NCI-H446 (cell line): ENCODE measurements around the gene DOCK4.

Experiments
- DNase-seq, 2 experiments: peaks; one replicate each; lab custom pipeline; 2025; lab: John Stamatoyannopoulos, UW

DOCK4 gene

GRCh38 chr7:111853201-111853990 is 352.8 kb downstream of the DOCK4 start:
- no peak for DNase-seq

GRCh38 chr7:111852081-111852480 is 354.1 kb downstream of the DOCK4 start:
- no peak for DNase-seq

GRCh38 chr7:111846898-111847297 is 359.3 kb downstream of the DOCK4 start:
- no peak for DNase-seq

- DNase-seq: no peak
Observed at GRCh38 chr7:111845853-111846252, 360.3 kb downstream of the DOCK4 start.

- DNase-seq: no peak
Observed at GRCh38 chr7:111844904-111845671, 361.1 kb downstream of the DOCK4 start.

- no peak for DNase-seq
Observed at GRCh38 chr7:111842491-111842890, 363.7 kb downstream of the DOCK4 start.

GRCh38 chr7:111841596-111842205 is 364.5 kb downstream of the DOCK4 start:
- DNase-seq: no peak

GRCh38 chr7:111840528-111840927 is 365.7 kb downstream of the DOCK4 start:
- DNase-seq: no peak

- DNase-seq: no peak
Observed at GRCh38 chr7:111839261-111839660, 366.9 kb downstream of the DOCK4 start.

GRCh38 chr7:111836592-111836991 is 369.6 kb downstream of the DOCK4 start:
- no peak for DNase-seq

- peak in 1 of 2 experiments; percentile 75 for DNase-seq
Observed at GRCh38 chr7:111835066-111835465, 371.1 kb downstream of the DOCK4 start.

GRCh38 chr7:111834367-111834766 is 371.8 kb downstream of the DOCK4 start:
- no peak for DNase-seq

GRCh38 chr7:111833466-111833865 is 372.7 kb downstream of the DOCK4 start:
- DNase-seq: peak in 1 of 2 experiments; percentile 46

GRCh38 chr7:111832174-111832573 is 374.0 kb downstream of the DOCK4 start:
- DNase-seq: no peak

GRCh38 chr7:111829221-111829620 is 377.0 kb downstream of the DOCK4 start:
- no peak for DNase-seq

GRCh38 chr7:111827863-111828504 is 378.2 kb downstream of the DOCK4 start:
- DNase-seq: no peak

- DNase-seq: no peak
Observed at GRCh38 chr7:111825046-111825445, 381.2 kb downstream of the DOCK4 start.

- DNase-seq: peak in 1 of 2 experiments; percentile 7
Observed at GRCh38 chr7:111823826-111824225, 382.4 kb downstream of the DOCK4 start.

GRCh38 chr7:111821046-111821445 is 385.2 kb downstream of the DOCK4 start:
- no peak for DNase-seq

- DNase-seq: no peak
Observed at GRCh38 chr7:111820621-111821020, 385.6 kb downstream of the DOCK4 start.

GRCh38 chr7:111820121-111820520 is 386.1 kb downstream of the DOCK4 start:
- no peak for DNase-seq

- DNase-seq: no peak
Observed at GRCh38 chr7:111815354-111815753, 390.8 kb downstream of the DOCK4 start.
